ENCODE data around the gene OTC.

OTC gene

DNA sequence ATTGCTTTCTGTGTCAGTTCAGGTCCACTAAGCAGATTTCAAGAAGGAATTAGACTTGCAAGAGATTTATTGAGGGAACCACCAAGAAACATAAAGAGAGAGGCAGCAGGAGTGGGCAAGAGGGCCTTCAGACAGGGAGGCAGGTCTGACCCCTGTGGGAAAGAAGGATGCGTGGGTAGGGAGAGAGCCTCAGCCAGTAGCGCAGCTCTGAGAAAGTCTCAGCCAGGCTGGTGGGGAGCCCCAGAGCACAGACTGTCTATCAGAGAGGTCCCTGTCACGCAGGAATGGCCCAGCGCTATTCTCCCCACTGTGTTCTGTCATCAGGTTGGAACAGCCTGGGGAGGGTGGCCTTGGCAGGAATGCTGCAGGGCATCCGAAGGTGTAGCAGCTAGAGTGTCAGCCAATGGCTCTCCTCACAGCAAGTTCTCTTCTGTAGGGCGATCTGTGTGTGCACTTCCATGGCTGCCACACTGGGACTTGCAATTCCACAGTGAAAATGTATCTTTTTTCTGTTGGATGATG, 48.0 kb downstream of the OTC start:
- Histone ChIP-seq H3K23ac (ENCODE audit: low read depth, low read length, poor library complexity) (no peak overlapping the region), H4K8ac (ENCODE audit: low read depth, low read length) (no peak overlapping the region), H3K79me1 (ENCODE audit: low read depth, low read length) (no peaks in the 10 kb centered on the region), H3K27me3 (ENCODE audit: control insufficient read depth in 3 of 3, insufficient read depth in 3 of 3, low read depth in 1 of 3, low read length in 3 of 3) (peaks cover 0 to 4% (median 0%) of the 10 kb centered on the region in 3 experiments), H2AFZ (ENCODE audit: low read length) (no peak overlapping the region), H3K9me3 (replicated peaks in 1 of 2; ENCODE audit: control insufficient read depth in 2 of 2, insufficient read depth in 1 of 2, low read depth in 1 of 2, low read length in 2 of 2) (no peaks in the 10 kb centered on the region), H4K91ac (ENCODE audit: low read depth, low read length, poor library complexity) (no peak overlapping the region), H3K4me1 (ENCODE audit: control insufficient read depth in 2 of 2, insufficient read depth in 1 of 2, low read depth in 1 of 2, low read length in 2 of 2) (no peaks in the 10 kb centered on the region), H3K4me3 (ENCODE audit: low read length in 2 of 2) (no peak overlapping the region), H3K14ac (ENCODE audit: low read length) (no peak overlapping the region), H3K18ac (ENCODE audit: low read length) (no peak overlapping the region), H2BK5ac (ENCODE audit: low read length) (no peak overlapping the region), H2AK5ac (ENCODE audit: low read depth, low read length) (no peak overlapping the region), H2BK120ac (ENCODE audit: low read depth, low read length) (no peak overlapping the region), H3K9ac (ENCODE audit: low read depth, low read length, poor library complexity) (no peak overlapping the region), H3K4me2 (ENCODE audit: insufficient read depth, low read length, poor library complexity, severe bottlenecking) (no peak overlapping the region), H3K27ac (replicated peaks; ENCODE audit: low read length) (no peak overlapping the region), H3K4ac (ENCODE audit: low read length) (no peak overlapping the region), H2BK12ac (ENCODE audit: low read length) (no peak overlapping the region), H2BK15ac (ENCODE audit: low read length) (no peak overlapping the region), H3K36me3 (replicated peaks in 1 of 2; ENCODE audit: control insufficient read depth in 2 of 2, insufficient read depth in 2 of 2, low read length in 2 of 2) (no peaks in the 10 kb centered on the region)
- DNase-seq (ENCODE audit: low spot score): no peak
- no CpG with 5 or more reads among the region's 6 CpGs for WGBS, 2 donors (ENCODE audit: extremely low coverage in 2 of 2, insufficient read length in 2 of 2, insufficient replicate concordance in 1 of 2)

GRCh38 chrX:38402118-38402517, 49.7 kb downstream of the OTC start:
- Histone ChIP-seq H3K4me1 (ENCODE audit: control insufficient read depth in 2 of 2, insufficient read depth in 1 of 2, low read depth in 1 of 2, low read length in 2 of 2) (no peaks in the 10 kb centered on the region), H3K36me3 (replicated peaks in 1 of 2; ENCODE audit: control insufficient read depth in 2 of 2, insufficient read depth in 2 of 2, low read length in 2 of 2) (no peaks in the 10 kb centered on the region), H3K4me3 (ENCODE audit: low read length in 2 of 2) (no peak overlapping the region), H2BK12ac (ENCODE audit: low read length) (no peak overlapping the region), H2BK120ac (ENCODE audit: low read depth, low read length) (no peak overlapping the region), H2AK5ac (ENCODE audit: low read depth, low read length) (no peak overlapping the region), H3K4me2 (ENCODE audit: insufficient read depth, low read length, poor library complexity, severe bottlenecking) (no peak overlapping the region), H4K91ac (ENCODE audit: low read depth, low read length, poor library complexity) (no peak overlapping the region), H3K27ac (replicated peaks; ENCODE audit: low read length) (no peak overlapping the region), H3K79me1 (ENCODE audit: low read depth, low read length) (no peaks in the 10 kb centered on the region), H4K8ac (ENCODE audit: low read depth, low read length) (no peak overlapping the region), H2AFZ (ENCODE audit: low read length) (no peak overlapping the region), H3K18ac (ENCODE audit: low read length) (no peak overlapping the region), H3K23ac (ENCODE audit: low read depth, low read length, poor library complexity) (no peak overlapping the region), H3K14ac (ENCODE audit: low read length) (no peak overlapping the region), H3K4ac (ENCODE audit: low read length) (no peak overlapping the region), H3K9ac (ENCODE audit: low read depth, low read length, poor library complexity) (no peak overlapping the region), H2BK15ac (ENCODE audit: low read length) (no peak overlapping the region), H3K9me3 (replicated peaks in 1 of 2; ENCODE audit: control insufficient read depth in 2 of 2, insufficient read depth in 1 of 2, low read depth in 1 of 2, low read length in 2 of 2) (no peaks in the 10 kb centered on the region), H2BK5ac (ENCODE audit: low read length) (no peak overlapping the region), H3K27me3 (ENCODE audit: control insufficient read depth in 3 of 3, insufficient read depth in 3 of 3, low read depth in 1 of 3, low read length in 3 of 3) (peaks cover 0 to 8% (median 0%) of the 10 kb centered on the region in 3 experiments)
- no peak for DNase-seq (ENCODE audit: low spot score)

DNA sequence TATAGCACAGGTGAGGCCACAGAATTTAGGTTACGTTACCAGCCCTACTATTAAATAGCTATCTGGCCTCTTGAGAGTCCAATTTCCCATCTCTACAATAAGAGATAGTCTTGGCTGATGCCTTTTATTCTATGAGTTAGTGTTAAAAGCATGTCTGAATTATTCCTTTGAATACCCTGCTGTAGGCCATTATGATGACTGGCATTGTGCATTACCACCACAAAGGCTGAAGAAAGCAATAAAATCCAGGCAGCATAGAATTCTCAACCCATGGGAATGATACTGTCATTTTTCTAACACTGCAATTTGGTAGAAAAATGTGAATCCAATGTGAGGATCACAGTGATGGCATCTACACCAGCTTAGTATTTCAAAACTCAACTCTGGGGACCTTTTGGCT, 51.4 kb downstream of the OTC start:
- H3K9ac ChIP-seq (ENCODE audit: low read depth, low read length, poor library complexity): no peak overlapping the region
- H3K27ac ChIP-seq (replicated peaks; ENCODE audit: low read length): no peak overlapping the region
- H3K27me3 ChIP-seq (ENCODE audit: control insufficient read depth in 3 of 3, insufficient read depth in 3 of 3, low read depth in 1 of 3, low read length in 3 of 3): peaks cover 0 to 9% (median 0%) of the 10 kb centered on the region in 3 experiments
- H2BK120ac ChIP-seq (ENCODE audit: low read depth, low read length): no peak overlapping the region
- H3K4me3 ChIP-seq (ENCODE audit: low read length in 2 of 2): no peak overlapping the region
- DNase-seq (ENCODE audit: low spot score): no peak
- H4K8ac ChIP-seq (ENCODE audit: low read depth, low read length): no peak overlapping the region
- no peaks in the 10 kb centered on the region for H3K9me3 ChIP-seq (replicated peaks in 1 of 2; ENCODE audit: control insufficient read depth in 2 of 2, insufficient read depth in 1 of 2, low read depth in 1 of 2, low read length in 2 of 2)
- no peak overlapping the region for H2AFZ ChIP-seq (ENCODE audit: low read length)
- H3K4ac ChIP-seq (ENCODE audit: low read length): no peak overlapping the region
- H2BK5ac ChIP-seq (ENCODE audit: low read length): no peak overlapping the region
- no peak overlapping the region for H3K14ac ChIP-seq (ENCODE audit: low read length)
- no peak overlapping the region for H2AK5ac ChIP-seq (ENCODE audit: low read depth, low read length)
- no peak overlapping the region for H4K91ac ChIP-seq (ENCODE audit: low read depth, low read length, poor library complexity)
- no peaks in the 10 kb centered on the region for H3K79me1 ChIP-seq (ENCODE audit: low read depth, low read length)
- H3K4me2 ChIP-seq (ENCODE audit: insufficient read depth, low read length, poor library complexity, severe bottlenecking): no peak overlapping the region
- H3K4me1 ChIP-seq (ENCODE audit: control insufficient read depth in 2 of 2, insufficient read depth in 1 of 2, low read depth in 1 of 2, low read length in 2 of 2): no peaks in the 10 kb centered on the region
- no peak overlapping the region for H2BK12ac ChIP-seq (ENCODE audit: low read length)
- WGBS, 2 donors (ENCODE audit: extremely low coverage in 2 of 2, insufficient read length in 2 of 2, insufficient replicate concordance in 1 of 2): no CpG with 5 or more reads among the region's 1 CpG
- H2BK15ac ChIP-seq (ENCODE audit: low read length): no peak overlapping the region
- no peaks in the 10 kb centered on the region for H3K36me3 ChIP-seq (replicated peaks in 1 of 2; ENCODE audit: control insufficient read depth in 2 of 2, insufficient read depth in 2 of 2, low read length in 2 of 2)
- H3K18ac ChIP-seq (ENCODE audit: low read length): no peak overlapping the region
- no peak overlapping the region for H3K23ac ChIP-seq (ENCODE audit: low read depth, low read length, poor library complexity)

- Histone ChIP-seq H3K4me3 (ENCODE audit: low read length in 2 of 2) (no peak overlapping the region), H3K14ac (ENCODE audit: low read length) (no peak overlapping the region), H3K79me1 (ENCODE audit: low read depth, low read length) (no peaks in the 10 kb centered on the region), H2BK5ac (ENCODE audit: low read length) (no peak overlapping the region), H3K36me3 (replicated peaks in 1 of 2; ENCODE audit: control insufficient read depth in 2 of 2, insufficient read depth in 2 of 2, low read length in 2 of 2) (no peaks in the 10 kb centered on the region), H3K4me1 (ENCODE audit: control insufficient read depth in 2 of 2, insufficient read depth in 1 of 2, low read depth in 1 of 2, low read length in 2 of 2) (no peaks in the 10 kb centered on the region), H3K23ac (ENCODE audit: low read depth, low read length, poor library complexity) (no peak overlapping the region), H4K8ac (ENCODE audit: low read depth, low read length) (no peak overlapping the region), H3K4me2 (ENCODE audit: insufficient read depth, low read length, poor library complexity, severe bottlenecking) (no peak overlapping the region), H2BK15ac (ENCODE audit: low read length) (no peak overlapping the region), H3K4ac (ENCODE audit: low read length) (no peak overlapping the region), H3K9ac (ENCODE audit: low read depth, low read length, poor library complexity) (no peak overlapping the region), H3K18ac (ENCODE audit: low read length) (no peak overlapping the region), H4K91ac (ENCODE audit: low read depth, low read length, poor library complexity) (no peak overlapping the region), H3K27ac (replicated peaks; ENCODE audit: low read length) (no peak overlapping the region), H3K27me3 (ENCODE audit: control insufficient read depth in 3 of 3, insufficient read depth in 3 of 3, low read depth in 1 of 3, low read length in 3 of 3) (peaks cover 0 to 9% (median 0%) of the 10 kb centered on the region in 3 experiments), H2BK12ac (ENCODE audit: low read length) (no peak overlapping the region), H2BK120ac (ENCODE audit: low read depth, low read length) (no peak overlapping the region), H3K9me3 (replicated peaks in 1 of 2; ENCODE audit: control insufficient read depth in 2 of 2, insufficient read depth in 1 of 2, low read depth in 1 of 2, low read length in 2 of 2) (no peaks in the 10 kb centered on the region), H2AK5ac (ENCODE audit: low read depth, low read length) (no peak overlapping the region), H2AFZ (ENCODE audit: low read length) (no peak overlapping the region)
- no CpG with 5 or more reads among the region's 4 CpGs for WGBS, 2 donors (ENCODE audit: extremely low coverage in 2 of 2, insufficient read length in 2 of 2, insufficient replicate concordance in 1 of 2)
- DNase-seq (ENCODE audit: low spot score): no peak
These were observed 54.7 kb downstream of the OTC start for GRCh38 chrX:38407126-38407525.

All from neuronal stem cell (in vitro differentiated cells).